ENCODE data around the gene BCL2L2.
"Not testable (repeated sequence)": the region's sequence is repeated elsewhere in the genome, so short reads cannot be mapped to it uniquely, and the experiment has no call there.

Gene BCL2L2

DNA sequence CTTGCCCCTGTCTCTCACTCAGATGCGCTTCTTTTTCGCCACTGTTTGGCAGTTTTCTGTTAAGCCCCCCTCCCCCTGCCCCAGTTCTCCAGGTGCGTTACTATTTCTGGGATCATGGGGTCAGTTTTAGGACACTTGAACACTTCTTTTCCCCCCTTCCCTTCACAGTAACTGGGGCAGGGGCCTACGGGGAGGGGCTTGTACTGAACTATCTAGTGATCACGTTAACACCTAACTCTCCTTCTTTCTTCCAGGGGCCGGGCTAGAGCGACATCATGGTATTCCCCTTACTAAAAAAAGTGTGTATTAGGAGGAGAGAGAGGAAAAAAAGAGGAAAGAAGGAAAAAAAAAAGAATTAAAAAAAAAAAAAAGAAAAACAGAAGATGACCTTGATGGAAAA, 18.4 kb downstream of the BCL2L2 start:
- no peak for DNase-seq

DNA sequence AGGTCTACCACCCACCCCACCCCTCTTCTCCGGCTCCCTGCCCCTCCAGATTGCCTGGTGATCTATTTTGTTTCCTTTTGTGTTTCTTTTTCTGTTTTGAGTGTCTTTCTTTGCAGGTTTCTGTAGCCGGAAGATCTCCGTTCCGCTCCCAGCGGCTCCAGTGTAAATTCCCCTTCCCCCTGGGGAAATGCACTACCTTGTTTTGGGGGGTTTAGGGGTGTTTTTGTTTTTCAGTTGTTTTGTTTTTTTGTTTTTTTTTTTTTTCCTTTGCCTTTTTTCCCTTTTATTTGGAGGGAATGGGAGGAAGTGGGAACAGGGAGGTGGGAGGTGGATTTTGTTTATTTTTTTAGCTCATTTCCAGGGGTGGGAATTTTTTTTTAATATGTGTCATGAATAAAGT, 19.1 kb downstream of the BCL2L2 start:
- DNase-seq = not testable (repeated sequence)

DNA sequence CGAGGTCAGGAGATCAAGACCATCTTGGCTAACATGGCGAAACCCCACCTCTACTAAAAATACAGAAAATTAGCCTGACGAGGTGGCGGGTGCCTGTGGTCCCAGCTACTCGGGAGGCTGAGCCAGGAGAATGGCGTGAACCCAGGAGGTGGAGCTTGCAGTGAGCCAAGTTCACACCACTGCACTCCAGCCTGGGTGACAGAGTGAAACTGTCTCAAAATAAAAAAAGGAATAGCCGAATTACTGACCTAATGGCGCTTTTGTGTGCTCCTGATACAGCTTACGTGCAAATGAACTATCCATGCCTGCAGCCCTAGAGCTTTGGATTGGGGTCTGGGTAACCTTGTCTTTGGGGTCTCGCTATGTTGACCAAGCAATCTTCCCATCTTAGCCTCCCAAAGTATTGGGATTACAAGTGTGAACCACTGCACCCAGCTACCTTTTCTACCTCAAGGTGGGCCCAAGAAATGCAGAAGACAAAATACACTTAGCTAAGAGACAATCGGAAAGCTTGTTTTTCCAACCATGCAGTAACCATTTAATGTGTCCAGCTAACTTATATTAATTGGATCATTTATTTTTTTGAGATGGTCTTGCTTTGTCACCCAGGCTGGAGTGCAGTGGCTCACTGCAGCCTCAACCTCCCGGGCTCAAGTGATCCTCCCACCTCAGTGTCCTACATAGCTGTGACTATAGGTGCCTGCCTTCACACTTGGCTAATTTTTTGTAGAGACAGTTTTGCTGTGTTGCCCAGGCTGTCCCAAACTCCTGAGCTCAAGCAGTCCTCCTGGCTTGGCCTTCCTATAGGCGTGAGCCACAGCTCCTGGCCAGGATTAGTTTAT, 20.1 kb downstream of the BCL2L2 start:
- no peak for DNase-seq

DNA sequence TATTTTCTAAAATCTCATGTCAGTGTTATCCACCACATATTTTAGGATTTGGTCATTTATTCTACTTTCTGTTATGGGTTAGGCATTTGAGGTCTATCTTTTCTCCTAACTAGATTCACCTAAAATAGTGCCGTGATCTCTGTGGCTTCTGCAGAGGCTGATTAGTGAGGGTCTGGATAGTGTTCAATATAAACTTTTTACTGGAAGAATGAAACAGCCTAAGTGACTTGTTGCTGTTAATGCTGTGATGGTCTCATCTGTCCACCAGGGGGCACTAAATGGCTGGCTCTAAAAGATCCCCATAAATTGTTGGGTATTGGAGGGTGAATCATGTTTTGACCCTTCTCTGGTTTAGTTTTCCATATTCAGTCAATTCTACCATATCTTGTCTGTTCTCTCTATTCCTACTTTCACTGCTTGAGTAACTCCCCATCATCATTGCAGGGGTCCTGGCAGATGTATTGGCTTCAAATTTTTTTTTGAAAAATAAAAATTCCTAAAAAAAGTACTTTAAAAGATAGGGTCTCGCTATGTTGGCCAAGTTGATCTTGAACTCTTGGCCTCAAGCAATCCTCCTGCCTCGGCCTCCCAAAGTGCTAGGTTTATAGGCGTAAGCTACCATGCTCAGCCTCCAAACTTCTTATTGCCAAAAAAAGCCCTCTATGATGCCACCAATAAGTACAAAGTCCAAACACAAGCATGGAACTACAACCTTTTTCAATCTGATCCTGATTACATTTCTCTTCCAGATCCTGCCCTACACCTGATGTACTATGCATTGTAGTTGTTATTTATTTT, 21.5 kb downstream of the BCL2L2 start:
- peak; percentile 71 to 79 for DNase-seq

DNA sequence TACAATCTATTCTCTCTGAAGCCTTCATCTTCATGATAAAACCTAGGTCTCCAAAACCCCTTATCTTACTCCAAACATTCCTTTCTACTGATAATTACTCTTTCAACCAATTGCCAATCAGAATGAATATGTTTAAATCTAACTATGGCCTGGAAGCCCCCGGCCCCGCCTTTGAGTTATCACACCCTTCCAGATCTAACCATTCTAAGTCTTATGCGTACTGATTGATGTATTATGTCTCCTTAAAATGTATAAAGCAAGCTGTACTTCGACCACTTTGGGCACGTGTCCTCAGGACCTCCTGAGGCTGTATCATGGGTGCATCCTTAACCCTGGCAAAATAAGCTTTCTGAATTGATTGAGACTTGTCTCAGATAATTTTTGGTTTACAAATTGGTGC, 29.0 kb downstream of the BCL2L2 start:
- DNase-seq = no peak

DNA sequence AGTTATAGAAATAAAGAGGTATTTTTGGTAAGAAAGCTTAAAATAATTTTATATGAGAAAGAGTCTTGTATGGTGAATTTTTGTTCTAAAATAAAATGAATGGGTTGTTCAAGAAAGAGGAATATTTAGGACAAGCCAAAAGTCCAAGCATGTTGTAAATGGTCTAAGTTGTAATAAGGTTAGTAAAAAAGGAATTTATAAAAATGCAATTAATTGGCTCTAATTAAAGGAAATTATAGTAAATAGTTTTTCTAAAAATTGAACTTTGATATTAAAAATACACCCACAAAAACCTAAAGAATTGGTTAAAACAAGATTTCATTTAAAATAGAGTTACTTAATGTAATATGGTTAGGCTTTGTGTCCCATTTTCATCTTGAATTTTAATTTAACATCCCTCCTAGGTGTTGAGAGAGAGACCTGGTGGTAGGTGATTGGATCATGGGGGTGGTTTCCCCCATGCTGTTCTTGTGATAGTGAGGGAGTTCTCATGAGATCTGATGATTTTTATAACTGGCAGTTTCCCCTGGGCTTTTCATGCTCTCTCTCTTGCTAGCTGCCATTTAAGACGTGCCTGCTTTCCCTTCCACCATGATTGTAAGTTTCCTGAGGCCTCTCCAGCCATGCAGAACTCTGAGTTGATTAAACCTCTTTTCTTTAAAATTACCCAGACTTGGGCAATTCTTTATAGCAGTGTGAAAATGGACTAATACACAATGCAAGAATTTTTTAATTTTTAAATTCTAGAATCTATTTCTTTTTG, 33.1 kb downstream of the BCL2L2 start:
- no peak for DNase-seq

DNA sequence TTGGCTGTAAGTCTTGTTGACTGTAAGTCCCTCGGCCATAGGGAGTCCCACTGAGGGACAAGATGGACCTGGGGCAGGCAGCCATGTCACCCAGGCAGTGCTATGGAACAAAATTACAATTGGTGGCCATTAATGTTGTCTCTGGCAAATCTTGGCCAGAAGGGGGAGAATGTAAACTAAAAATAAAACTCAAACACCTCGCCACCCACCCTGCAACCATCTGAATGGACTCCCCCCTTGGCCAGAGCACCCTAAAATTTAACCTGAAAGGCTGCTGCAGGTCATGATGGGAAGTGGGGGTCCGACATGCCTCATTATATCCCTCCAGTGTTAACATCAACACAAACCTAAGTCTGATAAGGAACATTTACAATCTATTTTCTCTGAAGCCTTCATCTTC, 37.8 kb downstream of the BCL2L2 start:
- no peak for DNase-seq

DNA sequence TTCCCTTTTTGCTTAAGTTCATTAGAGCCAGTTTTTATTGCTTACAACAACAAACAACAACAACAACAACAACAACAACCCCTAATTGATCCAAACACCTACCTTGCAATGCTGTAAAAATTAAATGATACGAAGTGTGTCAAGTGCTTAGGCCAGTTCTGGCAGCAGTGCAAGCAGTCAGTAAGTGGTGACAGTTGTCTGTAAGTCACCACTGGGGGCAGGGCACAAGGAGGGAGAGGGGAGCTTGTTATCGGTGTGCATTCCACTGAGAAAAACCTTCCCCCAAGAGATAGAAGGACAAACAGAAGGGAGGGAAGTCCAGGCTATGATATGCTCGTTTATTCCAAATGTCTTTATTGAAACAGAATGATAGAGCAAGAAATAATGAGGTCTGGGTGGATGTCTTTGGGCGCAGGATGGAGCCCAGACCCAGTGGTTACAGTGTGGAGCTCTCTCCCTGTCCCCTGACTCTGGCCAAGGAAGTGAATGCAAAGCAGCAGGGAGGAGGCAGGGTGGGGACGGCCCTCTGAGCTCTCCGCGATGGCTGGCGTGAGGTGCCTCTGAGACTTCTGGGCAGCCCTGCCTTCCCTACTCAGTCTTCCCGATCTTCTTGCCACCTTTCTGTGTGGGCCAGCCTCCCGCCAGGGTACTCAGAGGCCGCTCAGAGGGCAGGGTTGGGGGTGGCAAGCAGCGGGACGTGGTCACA, 39.5 kb downstream of the BCL2L2 start:
- no peak for DNase-seq

DNA sequence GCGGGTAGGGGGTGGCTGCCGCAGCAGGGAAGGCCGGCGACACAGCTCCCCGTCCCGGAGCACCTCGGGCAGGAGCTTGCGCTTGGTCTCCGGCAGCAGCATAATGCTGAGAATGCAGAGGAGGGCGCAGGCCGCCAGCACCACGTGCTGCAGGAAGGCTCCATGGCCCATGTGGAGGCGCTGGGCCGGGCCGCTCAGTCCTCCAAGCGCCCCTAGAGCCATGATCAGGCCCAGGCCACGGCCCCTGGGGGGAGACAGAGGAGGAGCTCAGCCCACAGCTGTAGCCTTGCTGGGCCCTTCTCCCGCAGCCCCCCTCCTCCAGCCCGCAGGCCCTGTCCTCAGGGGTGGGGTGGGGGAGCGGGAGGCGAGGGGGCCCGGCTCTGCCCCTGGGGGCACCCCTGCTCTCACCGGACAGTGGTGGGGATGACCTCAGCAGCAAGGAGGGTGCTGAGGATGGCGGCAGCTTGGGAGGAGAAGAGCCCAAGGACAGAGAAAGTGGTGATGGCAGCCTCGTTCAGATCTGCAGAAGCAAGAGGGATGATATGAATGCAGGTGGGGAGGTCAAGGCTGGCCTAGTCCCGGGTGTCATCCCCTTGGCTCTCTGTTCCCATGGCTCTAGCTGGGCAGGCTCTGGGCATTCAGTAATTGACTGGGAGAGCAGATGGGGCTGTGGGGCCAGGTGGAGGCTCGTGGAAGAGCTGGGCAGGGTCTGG, 40.2 kb downstream of the BCL2L2 start:
- DNase-seq = no peak

DNA sequence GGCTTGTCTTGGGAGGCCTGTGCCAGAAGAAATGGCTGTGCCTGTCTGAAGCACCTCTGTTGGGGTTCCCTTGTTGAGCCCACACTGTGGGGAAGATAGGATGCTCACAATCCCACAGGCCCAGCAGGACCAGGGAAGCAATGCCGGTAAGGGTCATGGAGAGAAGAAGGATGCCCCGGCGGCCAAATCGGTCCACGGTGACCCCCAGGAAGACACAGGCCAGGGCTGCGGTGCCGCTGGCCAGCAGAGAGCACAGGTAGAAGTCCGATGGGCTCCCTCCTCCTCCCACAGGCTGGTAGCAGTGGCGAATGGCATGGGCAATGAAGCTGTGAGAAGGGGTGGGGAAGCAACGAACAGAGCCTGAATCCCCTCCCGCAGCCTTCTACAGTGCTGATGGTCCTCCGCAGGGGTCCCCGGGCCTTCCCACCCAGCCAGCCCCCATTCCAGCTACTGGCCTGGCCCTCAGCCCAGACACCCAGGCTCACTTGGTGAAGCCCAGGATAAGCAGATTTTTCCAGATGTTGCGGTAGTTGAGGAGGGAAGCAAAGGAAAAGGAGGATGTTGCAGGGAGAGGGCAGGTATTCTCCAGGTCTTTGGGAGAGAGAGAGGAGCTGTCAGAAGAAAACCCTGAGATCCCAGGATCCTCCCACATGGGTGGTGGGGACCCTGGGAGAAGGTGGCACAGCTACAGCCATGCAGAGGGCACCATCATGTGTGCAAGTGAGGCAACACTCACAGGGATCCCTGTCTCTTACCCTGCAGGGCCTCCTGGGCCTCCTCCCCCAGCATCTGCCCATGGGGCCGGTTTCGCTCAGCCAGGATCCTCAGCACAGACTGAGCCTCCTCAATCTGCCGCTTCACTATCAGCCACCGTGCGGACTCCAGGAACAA, 41.0 kb downstream of the BCL2L2 start:
- no peak for DNase-seq

DNA sequence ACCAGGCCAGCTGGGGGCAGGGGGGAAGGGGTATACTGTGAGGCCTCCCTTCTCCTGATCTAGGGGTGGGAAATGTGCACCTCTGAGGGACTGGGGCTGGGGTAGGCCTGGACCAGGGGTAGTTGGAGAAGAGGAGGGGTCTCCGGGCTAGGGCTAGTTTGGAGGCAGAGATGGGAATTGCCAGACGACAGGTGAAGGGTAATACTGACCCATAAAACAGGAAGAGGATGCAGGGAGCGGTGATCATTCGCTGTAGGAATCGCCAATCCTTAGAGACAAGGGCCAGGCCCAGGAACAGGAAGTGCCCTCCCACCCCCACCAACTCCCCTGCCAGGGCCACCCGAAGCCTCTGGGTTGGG, 41.6 kb downstream of the BCL2L2 start:
- DNase-seq = no peak

DNA sequence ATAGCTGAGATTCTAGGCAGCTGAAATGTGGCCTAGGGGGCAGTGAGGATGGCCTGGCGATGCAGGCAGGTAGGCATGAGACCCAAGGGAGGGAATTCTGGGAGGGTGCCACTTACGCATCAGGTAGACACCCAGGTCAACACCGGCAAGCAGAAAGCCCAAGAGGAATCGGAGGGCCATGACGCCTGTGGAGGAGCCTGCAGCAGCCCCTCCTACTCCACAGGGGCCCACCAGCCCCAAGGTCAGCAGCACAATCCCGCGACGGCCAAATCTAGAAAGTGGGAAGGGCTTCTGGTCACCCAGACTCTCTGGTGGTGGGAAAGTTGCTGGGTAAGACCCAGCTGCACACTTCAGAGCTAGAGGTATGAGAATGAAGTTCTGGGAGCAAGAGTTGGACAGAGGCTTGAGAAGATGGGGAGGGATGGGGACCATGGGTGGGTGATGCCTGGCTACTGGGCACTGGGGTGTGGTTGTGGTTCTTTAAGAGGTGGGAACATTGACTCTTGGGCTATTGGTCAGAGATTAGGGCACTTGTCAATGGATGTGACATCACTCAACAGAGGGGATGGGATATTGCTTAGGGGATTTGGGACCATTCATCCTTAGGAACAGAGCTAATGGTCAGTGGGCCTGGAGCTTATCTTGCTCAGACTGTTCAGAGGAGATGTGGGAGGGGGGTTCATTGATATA, 42.7 kb downstream of the BCL2L2 start:
- no peak for DNase-seq

DNA sequence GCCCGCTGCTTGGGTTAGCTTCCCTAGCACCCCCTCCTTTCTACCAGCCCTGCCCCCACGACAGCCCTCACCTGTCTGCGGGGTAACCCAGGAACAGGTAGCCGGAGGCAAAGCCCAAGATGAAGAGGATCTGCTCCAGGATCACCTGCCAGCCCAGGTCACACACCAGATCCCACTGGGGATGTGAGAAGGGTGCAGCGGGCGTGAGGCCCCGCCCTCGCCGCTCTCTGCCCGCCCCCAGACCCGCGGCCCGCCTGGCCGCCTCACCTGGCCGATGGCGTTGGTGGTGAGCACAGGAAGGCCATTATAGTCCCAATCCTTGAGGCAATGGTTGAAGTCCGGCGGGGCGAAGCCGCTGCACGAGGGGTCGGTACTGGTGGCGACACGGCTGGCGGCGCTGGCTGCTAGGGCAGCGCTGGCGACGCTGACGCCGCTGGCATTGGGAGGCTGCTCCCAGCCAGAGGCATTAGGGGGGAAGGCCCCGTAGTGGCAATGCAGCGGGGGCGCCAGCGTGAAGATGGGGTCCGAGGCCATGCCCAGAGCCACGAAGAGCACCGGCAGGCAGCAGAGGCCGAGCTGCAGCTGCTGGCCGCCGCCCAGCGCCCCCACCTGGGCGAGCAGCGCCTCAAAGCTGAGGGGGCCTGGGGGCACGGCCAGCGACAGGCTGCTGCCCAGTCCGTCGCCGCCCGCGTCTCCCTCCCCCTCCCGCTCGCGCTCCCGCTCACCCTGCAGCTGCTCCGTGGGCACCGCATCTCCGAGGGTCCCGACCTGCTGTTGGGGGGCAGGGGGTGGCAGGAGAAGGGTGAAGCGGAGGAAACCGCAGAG, 45.3 kb downstream of the BCL2L2 start:
- peak in 1 of 2 donors; percentile 42 for DNase-seq

DNA sequence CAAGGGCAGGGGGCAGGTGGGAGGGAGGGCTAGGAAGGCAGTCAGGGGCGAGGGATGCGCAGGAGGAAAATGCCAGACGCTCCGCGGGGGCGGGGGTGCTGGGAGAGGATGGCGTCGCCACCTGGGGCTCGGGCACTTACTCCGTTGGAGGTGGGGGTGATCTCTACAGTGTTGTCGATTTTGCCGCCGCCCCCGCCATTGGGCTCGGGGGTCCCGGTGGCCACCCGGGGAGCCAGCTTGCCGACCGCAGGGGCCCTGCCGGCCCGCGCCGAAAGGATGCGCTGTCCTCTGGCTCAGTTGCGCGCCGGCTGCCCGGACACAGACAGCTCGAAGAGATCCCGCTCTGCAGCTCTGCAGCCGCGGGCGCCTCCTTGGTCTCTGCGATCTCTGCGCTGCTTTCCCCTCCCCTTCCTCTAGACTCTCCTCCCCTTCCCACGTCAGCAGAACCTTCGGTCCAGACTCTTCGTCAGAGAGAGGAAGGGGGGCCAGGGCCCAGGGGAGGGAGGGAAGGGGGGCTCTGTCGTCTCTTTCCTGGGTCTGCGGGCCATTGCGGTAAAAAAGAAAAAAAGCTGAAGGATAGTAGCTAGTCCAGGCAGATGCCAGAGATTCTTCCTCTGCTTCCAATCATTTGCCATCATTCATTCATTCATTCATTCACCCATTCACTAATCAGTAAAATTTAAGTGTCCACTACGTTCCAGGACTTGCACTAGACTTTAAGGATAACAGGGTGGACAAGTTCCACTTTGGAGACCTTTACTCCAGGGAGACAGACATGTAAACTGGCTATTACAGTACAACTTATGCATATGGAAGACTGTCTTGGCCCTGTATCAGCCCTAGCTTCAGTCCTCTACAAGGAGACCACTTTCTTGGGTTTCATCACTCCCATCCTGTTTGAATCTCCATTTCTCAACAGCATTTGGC, 46.1 kb downstream of the BCL2L2 start, which contains the start of gene SLC22A17:
SLC22A17 (minus strand) TSS at position 382 of the 927 bp plus-strand sequence.
- peak; percentile 84 to 93 for DNase-seq

DNA sequence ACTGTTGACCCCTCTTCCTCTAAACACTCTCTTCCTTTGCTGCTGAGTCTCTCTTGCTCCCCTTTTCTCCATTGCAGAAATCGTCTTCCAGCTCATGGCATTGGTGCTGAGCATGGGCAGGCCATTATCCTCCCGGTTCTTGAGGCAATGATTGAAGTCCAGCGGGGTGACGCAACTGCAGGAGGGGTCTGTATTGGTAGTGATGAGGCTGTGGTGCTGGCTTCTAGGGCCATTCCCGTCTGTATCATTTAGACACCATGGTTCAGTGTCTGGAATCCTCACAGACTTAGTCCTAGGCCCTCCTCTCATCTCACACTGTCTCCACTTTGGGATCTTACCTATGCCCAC, 46.8 kb downstream of the BCL2L2 start:
- no peak for DNase-seq

DNA sequence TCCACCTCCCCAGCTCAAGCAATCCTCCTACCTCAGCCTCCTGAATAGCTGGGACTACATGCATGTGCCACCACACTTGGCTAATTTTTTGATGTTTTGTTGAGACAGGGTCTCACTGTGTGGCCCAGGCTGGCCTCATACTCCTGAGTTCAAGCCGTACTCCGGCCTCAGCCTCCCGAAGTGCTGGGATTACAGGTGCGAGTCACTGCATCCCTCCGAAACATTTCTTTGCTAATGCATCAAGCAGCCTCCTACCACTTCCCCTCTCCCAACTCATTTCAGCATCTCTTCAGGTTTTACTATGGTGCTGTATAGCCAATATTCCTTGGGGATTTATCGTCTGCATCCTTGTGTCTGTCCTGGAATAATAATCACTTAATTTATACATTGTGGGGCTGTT, 48.4 kb downstream of the BCL2L2 start:
- no peak for DNase-seq

DNA sequence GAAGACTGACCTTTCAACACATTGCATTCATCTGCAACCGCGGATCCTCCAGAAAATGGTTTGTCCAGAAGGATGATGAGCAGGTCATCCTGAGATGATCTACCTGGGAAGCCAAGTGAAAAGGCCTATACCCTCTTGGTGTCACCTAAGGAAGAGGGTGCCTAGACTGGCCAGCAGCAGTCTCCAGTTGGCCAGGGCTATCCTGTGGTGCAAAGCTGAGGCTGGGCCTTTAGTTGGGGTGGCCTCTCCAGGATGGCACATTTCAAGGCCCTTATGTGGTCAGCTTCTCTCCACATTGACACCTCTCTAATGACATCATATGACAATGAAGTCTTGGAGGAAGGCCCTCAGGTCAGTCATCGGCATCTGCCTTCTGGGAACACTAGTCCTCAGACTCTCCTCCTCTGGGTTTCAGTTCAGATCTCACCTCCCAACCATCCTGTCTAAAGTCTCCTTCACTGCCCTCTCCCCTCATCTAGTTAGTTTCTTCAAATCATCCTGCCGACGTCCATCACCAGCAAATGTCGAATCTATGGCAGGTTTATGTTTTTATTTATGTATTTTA, 49.3 kb downstream of the BCL2L2 start:
- no peak for DNase-seq

DNA sequence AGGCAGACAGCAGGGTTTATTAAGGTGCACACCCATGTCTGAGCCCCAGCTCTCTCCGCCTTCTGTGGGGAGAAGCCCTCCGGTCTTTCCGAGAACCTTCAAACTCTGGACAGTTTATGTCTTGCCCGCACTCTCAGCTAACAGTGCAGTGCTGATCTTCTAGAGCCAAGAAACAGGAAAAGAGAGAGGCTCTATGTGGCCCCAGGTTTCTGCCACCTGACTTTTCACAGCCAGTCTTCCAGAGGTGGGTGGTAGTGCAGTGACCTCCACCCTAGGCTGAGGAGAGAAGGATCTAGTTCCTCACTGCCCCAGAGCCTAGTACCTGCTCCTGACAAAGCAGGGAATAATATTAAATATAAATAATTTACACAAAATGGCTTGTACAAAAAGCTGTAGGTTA, 50.0 kb downstream of the BCL2L2 start:
- no peak for DNase-seq
